Endothelial cell of umbilical vein (primary cell): ENCODE results near the gene ABCF2. TPM values are rescaled to one million over a fixed set of nuclear protein-coding genes. Genes with fewer than 3 reads are reported as not detected.

Experiments used
- BruUV-seq: library from RNA; stranded (reverse); fragments of 400-500 nt; replicated peaks from 2 replicates; lab custom pipeline; 2021; lab: Mats Ljungman, UMichigan
- CTCF ChIA-PET: fragments of 300-600, 350-600 bp; sonication (Branson Sonifier 250); formaldehyde crosslinking; loops from one replicate; lab custom pipeline; 2021; ENCODE audit warnings: antibody characterized with exemption, inconsistent platforms; lab: Charles Lee
- POLR2A ChIA-PET: fragments of 300-600, 350-600 bp; sonication (Branson Sonifier 250); formaldehyde crosslinking; loops from one replicate; lab custom pipeline; 2021; ENCODE audit warnings: antibody characterized with exemption, inconsistent platforms; lab: Charles Lee
- DNase-seq: peaks from one replicate; pipeline ENCODE4 v3.0.0-alpha.2; 2011; ENCODE audit warnings: low read depth, low spot score
- FAIRE-seq: peaks from 2 replicates; lab custom pipeline; 2011; peaks lifted over from hg19 to GRCh38; lab: Jason Lieb, UNC
- H2AFZ ChIP-seq: 2 replicates; pipeline ENCODE4 v1.6.0; 2012; ENCODE audit warnings: low read depth, low read length, control low read depth, inconsistent platforms
- H3K27ac ChIP-seq: 2 replicates; pipeline ENCODE4 v1.5.1; 2011; ENCODE audit warnings: low read depth, mild to moderate bottlenecking, control low read depth, low read length, moderate library complexity; ENCODE audit not compliant: insufficient read depth
- H3K27me3 ChIP-seq, 2 experiments: 2 replicates each; pipeline versions ENCODE4 v1.6.0 to v1.6.1; 2011; ENCODE audit warnings: low read length in 2 of 2, mixed read lengths in 1 of 2; ENCODE audit not compliant: control insufficient read depth in 2 of 2, insufficient read depth in 2 of 2
- H3K36me3 ChIP-seq, 2 experiments: 2 replicates in 1 of 2; 3 replicates in 1 of 2; pipeline ENCODE4 v1.5.1; 2011; ENCODE audit warnings: low read length in 2 of 2, mild to moderate bottlenecking in 1 of 2, moderate library complexity in 1 of 2; ENCODE audit not compliant: control insufficient read depth in 2 of 2, insufficient read depth in 2 of 2; ENCODE audit errors: extremely low read depth in 1 of 2
- H3K4me1 ChIP-seq: 3 replicates; pipeline ENCODE4 v1.5.1; 2011; ENCODE audit warnings: mild to moderate bottlenecking, low read length; ENCODE audit not compliant: control insufficient read depth, insufficient read depth; ENCODE audit errors: extremely low read depth
- H3K4me2 ChIP-seq: 2 replicates; pipeline ENCODE4 v1.6.1; 2011; ENCODE audit warnings: low read length, control low read depth, mixed read lengths; ENCODE audit not compliant: insufficient read depth
- H3K4me3 ChIP-seq, 3 experiments: fragments of 200-600 bp in 1 of 3; sonication (generic), shearing (Covaris generic) in 1 of 3; replicated peaks in 1 of 3; 2 replicates each; pipeline ENCODE4 v1.5.1; 2011 to 2016; ENCODE audit warnings: control low read depth in 3 of 3, low read length in 3 of 3, mild to moderate bottlenecking in 2 of 3, inconsistent platforms in 1 of 3, low read depth in 1 of 3, moderate library complexity in 1 of 3; ENCODE audit not compliant: insufficient read depth in 1 of 3
- H3K79me2 ChIP-seq: 2 replicates; pipeline ENCODE4 v1.6.0; 2012; ENCODE audit warnings: low read length, inconsistent platforms; ENCODE audit not compliant: control insufficient read depth, insufficient read depth
- H3K9ac ChIP-seq: replicated peaks from 2 replicates; pipeline ENCODE3; 2011; ENCODE audit warnings: low read length, control low read depth; ENCODE audit not compliant: insufficient read depth; ENCODE audit errors: extremely low read depth
- H3K9me1 ChIP-seq: replicated peaks from 3 replicates; pipeline ENCODE4 v1.6.0; 2011; ENCODE audit warnings: mild to moderate bottlenecking, low read length; ENCODE audit not compliant: control insufficient read depth, insufficient read depth; ENCODE audit errors: extremely low read depth
- H3K9me3 ChIP-seq: replicated peaks from 2 replicates; pipeline ENCODE4 v1.5.1; 2012; ENCODE audit warnings: low read length, inconsistent platforms; ENCODE audit not compliant: control insufficient read depth, insufficient read depth
- H4K20me1 ChIP-seq: replicated peaks from 2 replicates; pipeline ENCODE3; 2011; ENCODE audit warnings: mild to moderate bottlenecking, low read length; ENCODE audit not compliant: control insufficient read depth, insufficient read depth; ENCODE audit errors: extremely low read depth
- CTCF ChIP-seq, 2 donors: IDR thresholded peaks; 1 replicate in 1 of 2; 2 replicates in 1 of 2; pipeline ENCODE4 v1.5.1; 2011; ENCODE audit warnings: low read length in 2 of 2, mild to moderate bottlenecking in 2 of 2, moderate library complexity in 2 of 2, control low read depth in 1 of 2, inconsistent platforms in 1 of 2, low read depth in 1 of 2; ENCODE audit not compliant: insufficient read depth in 1 of 2; ENCODE audit errors: extremely low read depth in 1 of 2
- EZH2 ChIP-seq: IDR thresholded peaks from 2 replicates; pipeline ENCODE4 v1.6.1; 2012; ENCODE audit warnings: borderline replicate concordance, low read depth, mild to moderate bottlenecking, moderate library complexity, low read length, inconsistent platforms; ENCODE audit not compliant: severe bottlenecking
- FOS ChIP-seq: IDR thresholded peaks from 2 replicates; pipeline ENCODE4 v1.6.1; 2011; ENCODE audit warnings: mild to moderate bottlenecking, low read length, moderate library complexity, borderline replicate concordance; ENCODE audit not compliant: insufficient read depth
- JUN ChIP-seq: IDR thresholded peaks from 2 replicates; pipeline ENCODE4 v1.6.1; 2011; ENCODE audit warnings: borderline replicate concordance, low read depth; ENCODE audit not compliant: insufficient read length, insufficient read depth
- MAX ChIP-seq: IDR thresholded peaks from 2 replicates; pipeline ENCODE4 v1.6.1; 2011; ENCODE audit not compliant: insufficient read depth, insufficient read length
- POLR2A ChIP-seq: IDR thresholded peaks from 2 replicates; pipeline ENCODE4 v1.6.1; 2012; ENCODE audit warnings: low read depth, mild to moderate bottlenecking, control low read depth, low read length
- POLR2AphosphoS5 ChIP-seq: IDR thresholded peaks from 2 replicates; pipeline ENCODE4 v1.6.1; 2012; ENCODE audit warnings: low read depth, mild to moderate bottlenecking, control low read depth, low read length, moderate library complexity; ENCODE audit not compliant: insufficient read depth
- dilution Hi-C: fragments of 300-500 bp; cut with MboI; formaldehyde crosslinking; loops from one replicate; pipeline ENCODE4 v1.15.0; 2019; ENCODE audit warnings: low sequenced_read_pairs; ENCODE audit not compliant: extremely low pct_ligation_motif_present
- intact Hi-C: fragments of 100-400 bp; cut with micrococcal nuclease; formaldehyde crosslinking; loops from one replicate; pipeline ENCODE4 v1.10.0; 2022
- polyA plus RNA-seq, 4 experiments: library from polyadenylated mRNA; depleted of rRNA in 3 of 4; stranded (reverse) in 3 of 4; unstranded in 1 of 4; fragments of >200 nt; gene quantifications; 2 replicates each; pipeline versions ENCODE4 v1.2.1 to v1.2.3, GENCODE V29; 2011 to 2012; ENCODE audit warnings: missing spikeins in 1 of 4
- total RNA-seq: library from RNA; stranded (reverse); gene quantifications from 2 replicates; pipeline ENCODE4 v1.2.3, GENCODE V29; 2021

The ABCF2 gene
- total and polyA plus RNA-seq, 2 donors (not counting 3 experiments of a cell fraction or from before 2014, with no cell fraction given), result 45.3 to 61.6 TPM

- Histone ChIP-seq H3K4me3 (no peak overlapping the region), H3K4me2 (no peak overlapping the region), H3K36me3 (no peaks in the 10 kb centered on the region), H3K9ac (no peak overlapping the region), H3K79me2 (no peaks in the 10 kb centered on the region), H3K4me1 (no peaks in the 10 kb centered on the region), H2AFZ (no peak overlapping the region), H3K9me1 (no peaks in the 10 kb centered on the region), H3K27ac (no peak overlapping the region), H4K20me1 (no peaks in the 10 kb centered on the region), H3K9me3 (no peaks in the 10 kb centered on the region), H3K27me3 (peaks cover 9 to 11% of the 10 kb centered on the region in 2 experiments)
- POLR2A ChIA-PET, result no interaction called here
- no TSS peak for BruUV-seq
- dilution Hi-C loops, result no loop called here
- FAIRE-seq (no peak), DNase-seq (no peak)
- CTCF ChIA-PET, result interaction anchor here (1.4 kb wide), 1 partner anchor 18 kb away, joined by 5 read pairs; no protein-coding TSS in a partner anchor
- TF ChIP-seq EZH2 (no peak), POLR2AphosphoS5 (no peak), JUN (no peak), FOS (no peak), POLR2A (no peak), CTCF (IDR thresholded peaks at IDR 0.05; ENCODE audit: extremely low read depth in 1 of 2, insufficient read depth in 1 of 2, low read depth in 1 of 2, low read length in 2 of 2) (no peak), MAX (no peak)
- intact Hi-C loops, result no loop called here
These were observed 34.5 kb upstream of the ABCF2 start for GRCh38 chr7:151261529-151261928.
